GM18526 (cell line): ENCODE data around the gene CTBP1.

Source experiments
- POLR2A ChIP-seq: IDR thresholded peaks from 3 replicates; pipeline ENCODE4 v1.6.1; 2011; ENCODE audit not compliant: insufficient read length; ENCODE audit errors: extremely low read depth

The CTBP1 gene

GRCh38 chr4:1289207-1290164 is 40.6 kb upstream of the CTBP1 start, which contains the start of gene MAEA:
TSS of gene MAEA (plus strand) at chr4:1289891. CDS start at chr4:1289914, 23 bp downstream.
- TF ChIP-seq POLR2A = peak; percentile 95

- TF ChIP-seq POLR2A = no peak
Observed at GRCh38 chr4:1288786-1289185, 39.9 kb upstream of the CTBP1 start.

- no peak for TF ChIP-seq POLR2A
Observed at GRCh38 chr4:1285790-1286553, 37.0 kb upstream of the CTBP1 start.

DNA sequence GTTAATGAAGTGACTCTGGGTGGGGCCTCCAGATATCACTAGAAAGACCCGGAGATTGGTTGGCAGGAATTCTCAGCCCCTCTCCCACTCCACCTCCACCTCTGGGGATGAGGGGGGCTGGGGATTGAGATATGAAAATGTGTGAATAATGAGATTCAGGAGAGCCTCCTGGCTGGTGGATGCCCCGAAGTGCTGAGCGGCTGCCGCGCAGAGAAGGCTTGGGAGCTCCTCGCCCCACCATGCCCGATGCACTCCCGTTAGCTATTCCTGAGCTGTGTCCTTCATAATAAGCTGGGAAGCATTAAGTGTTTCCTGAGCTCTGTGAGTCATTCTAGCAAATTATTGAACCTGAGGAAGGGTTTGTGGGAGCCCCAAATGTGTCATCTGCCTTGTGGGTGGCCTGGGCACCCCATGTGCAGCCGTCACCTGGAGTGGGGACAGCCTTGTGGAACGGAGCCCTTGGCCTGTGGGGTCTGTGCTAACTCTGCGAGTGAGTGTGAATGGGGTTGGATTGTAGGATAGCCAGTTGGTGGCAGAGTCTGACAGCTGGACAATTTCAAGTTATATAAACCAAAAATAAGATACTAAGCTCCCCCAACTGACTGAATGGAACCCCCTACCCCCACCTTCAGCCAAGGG is 36.3 kb upstream of the CTBP1 start:
- no peak for TF ChIP-seq POLR2A

GRCh38 chr4:1283711-1284110 is 34.8 kb upstream of the CTBP1 start:
- no peak for TF ChIP-seq POLR2A

DNA sequence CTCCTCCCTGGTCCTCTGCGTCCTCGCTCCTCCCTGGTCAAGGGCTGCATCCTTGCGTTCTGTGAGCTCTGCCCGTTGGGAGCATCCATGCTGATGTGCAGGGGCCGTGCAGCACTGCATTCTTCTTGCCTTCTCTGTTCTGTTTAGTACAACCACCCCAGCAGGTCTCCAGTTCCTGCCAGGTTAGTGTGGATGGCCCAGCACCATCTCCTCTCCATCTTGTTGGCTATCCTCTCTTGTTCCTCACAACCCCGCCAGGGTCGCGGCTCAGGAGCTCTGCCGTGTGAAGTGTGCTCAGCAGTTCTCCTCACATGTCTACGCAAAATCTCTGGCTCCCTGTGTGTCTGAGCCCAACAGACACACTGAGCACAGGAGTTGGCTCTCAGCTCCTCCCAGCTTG is 30.3 kb upstream of the CTBP1 start:
- TF ChIP-seq POLR2A = no peak

DNA sequence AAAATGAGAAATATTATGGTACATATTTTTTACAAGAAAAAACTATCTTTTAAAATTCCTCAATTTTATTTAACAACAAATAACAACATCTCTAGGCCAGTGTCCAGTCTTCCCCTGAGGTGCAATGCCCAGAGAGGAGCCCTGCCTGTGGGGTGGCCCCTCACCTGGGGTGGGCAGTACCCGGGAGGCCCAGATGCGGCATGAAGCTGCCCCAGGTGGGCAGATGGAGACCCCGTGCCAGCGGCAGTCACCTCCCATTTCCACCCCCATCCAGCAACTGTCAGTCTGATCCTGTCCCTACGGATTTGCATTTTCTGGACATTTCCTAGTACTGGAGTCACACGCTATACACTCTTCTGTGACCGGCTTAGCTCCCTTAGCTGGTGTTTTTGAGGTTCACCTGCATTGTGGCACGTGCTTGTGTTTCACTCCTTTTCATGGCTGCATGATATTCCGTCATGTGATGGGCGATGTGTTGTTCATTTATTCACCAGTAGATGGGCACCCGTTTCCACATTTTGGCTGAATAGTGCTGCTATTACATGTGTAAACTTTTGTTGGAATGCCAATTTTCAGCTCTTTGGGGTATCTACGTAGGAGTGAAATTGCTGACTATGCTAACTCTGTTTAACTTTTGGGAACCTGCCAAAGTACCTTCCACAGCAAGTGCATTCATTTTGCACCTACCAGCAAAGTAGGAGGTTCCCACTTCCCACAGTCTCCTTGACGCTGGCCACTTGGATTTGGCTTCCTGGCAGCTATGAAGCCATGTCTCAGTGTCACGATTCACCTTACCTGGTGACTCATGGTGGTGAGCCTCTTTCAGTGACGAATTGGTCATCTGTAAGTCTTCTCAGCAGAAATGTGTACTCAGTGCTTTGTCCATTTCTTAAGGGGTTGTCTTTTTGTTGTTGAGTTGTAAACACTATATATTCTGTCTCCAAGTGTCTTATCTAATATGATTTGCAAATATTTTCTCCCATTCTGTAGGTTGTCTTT is 29.0 kb upstream of the CTBP1 start:
- TF ChIP-seq POLR2A = no peak

GRCh38 chr4:1276984-1277383 is 28.1 kb upstream of the CTBP1 start:
- no peak for TF ChIP-seq POLR2A

DNA sequence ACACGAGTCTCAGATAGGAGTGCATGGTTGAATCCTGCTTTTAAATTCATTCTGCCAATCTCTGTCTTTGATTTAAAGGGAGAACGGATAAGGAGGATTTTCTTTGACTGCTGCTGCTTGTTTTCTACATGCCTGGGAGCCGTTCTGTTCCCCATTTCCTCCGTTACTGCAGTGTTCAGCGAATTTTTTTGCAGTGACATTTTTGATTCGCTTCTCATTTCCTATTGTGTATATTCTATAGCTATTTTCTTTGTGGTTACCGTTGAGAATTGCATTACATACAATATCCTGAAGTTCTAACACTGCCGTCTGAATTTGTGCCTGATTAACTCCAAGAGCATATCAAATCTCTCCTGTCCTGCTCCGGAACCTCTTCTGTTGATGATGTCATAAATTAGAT is 25.9 kb upstream of the CTBP1 start:
- no peak for TF ChIP-seq POLR2A

DNA sequence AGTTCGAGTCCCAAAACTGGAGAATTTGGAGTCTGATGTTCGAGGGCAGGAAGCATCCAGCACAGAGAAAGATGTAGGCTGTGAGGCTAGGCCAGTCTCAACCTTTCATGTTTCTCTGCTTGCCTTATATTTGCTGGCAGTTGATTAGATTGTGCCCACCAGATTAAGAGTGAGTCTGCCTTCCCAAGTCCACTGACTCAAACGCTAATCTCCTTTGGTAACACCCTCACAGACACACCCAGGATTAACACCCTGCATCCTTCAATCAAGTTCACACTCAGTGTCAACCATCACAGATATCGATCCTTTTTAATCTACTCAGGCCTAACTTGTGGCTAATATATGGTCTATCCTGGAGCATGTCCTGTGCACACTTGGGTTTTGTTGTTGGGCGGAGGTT is 22.8 kb upstream of the CTBP1 start:
- TF ChIP-seq POLR2A = no peak

DNA sequence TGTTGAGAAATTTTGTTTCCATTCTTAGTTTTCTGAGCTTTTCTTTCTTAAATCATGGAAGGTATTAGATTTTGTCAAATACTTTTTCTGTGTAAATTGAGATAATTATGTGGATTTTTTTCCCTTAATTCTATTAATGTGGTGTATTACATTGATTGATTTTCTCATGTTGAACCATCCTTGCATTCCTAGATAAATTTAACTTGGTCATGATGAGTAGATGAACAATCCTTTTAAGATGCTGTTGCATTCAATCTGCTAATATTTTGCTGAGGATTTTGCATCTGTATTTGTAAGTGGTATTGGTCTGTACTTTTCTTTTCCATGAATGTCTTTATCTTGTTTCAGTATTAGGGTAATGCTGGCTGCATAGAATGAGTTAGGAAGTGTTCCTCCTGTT is 20.3 kb upstream of the CTBP1 start:
- TF ChIP-seq POLR2A = no peak

DNA sequence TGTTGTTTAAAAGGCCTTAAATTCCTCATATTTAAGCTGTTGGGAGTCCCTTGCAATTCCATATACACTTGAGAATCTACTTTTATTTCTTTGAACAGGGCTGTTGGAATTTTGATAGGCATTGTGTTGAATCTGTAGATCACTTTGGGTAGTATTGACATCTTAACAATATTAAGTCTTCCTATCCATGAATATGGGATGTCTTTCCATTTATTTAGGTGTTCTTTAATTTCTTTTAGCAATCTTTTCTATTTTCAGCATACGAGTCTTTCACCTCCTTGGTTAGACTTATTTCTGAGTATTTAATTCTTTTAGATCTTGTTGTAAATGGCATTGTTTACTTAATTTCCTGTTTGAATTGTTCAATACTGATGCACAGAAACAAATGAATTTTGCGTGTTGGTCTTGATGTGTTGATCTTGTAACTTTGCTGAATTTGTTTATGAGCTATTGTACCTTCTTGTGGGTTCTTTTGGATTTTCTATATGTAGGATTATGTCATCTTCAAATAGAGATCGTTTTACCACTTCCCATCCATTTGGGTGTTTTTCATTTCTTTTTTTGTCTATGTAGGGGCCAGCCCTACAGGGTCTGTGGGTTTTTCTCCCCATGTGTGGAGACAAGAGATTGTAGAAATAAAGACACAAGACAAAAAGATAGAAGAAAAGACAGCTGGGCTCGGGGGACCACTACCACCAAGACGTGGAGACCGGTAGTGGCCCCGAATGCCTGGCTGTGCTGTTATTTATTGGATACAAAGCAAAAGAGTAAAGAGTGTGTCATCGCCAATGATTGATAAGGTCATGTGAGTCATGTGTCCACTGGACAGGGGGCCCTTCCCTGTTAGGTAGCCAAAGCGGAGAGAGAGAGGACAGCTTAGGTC is 18.2 kb upstream of the CTBP1 start:
- TF ChIP-seq POLR2A = no peak

DNA sequence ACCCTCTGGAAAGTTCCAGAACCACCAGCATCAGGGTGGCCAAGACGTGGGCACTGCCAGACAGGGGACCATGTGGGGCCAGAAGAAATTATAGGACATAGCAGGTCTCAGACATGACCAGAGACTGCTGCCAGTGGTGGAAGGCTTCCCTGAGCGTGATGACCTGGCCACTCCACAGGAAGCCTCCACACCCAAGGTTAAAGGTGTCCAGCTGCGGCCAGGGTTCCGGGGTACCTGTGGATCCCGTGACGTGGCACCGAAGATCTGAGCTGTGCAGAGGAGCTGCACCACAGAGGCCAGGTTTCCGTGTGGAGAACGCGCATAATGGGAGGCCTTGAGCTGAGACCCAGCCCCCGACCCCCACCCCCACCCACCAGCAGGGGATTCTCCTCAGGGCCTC is 16.4 kb upstream of the CTBP1 start:
- no peak for TF ChIP-seq POLR2A

DNA sequence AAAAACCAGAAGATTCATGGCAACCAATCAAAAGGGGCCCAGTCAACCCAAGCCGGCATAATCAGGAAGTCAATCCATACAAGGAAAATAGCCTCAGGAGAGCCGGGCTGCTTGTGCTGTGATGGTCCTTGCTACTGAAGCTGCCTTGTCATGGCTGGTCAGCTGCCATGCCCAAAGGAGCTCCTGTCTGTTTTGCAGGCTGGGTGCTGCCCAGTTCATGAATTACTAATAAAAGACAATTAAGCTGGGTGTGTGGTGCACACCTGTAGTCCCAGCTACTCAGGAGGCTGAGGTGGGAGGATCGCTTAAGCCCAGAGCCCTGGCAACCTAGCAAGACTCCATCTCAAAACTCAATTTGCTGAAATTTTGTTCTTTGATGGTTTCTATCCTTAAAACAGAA is 16.0 kb upstream of the CTBP1 start:
- TF ChIP-seq POLR2A = no peak
